Measurements from ENCODE around the gene PCGF1. TPM values are rescaled to one million over a fixed set of nuclear protein-coding genes. Genes with fewer than 3 reads are reported as not detected.

PCGF1 gene
- total and polyA plus RNA-seq, 2 of the 13 experiments (the other 11 are each of a cell fraction or from before 2014, with no cell fraction given), result 20.4 to 22.6 TPM

- peak; percentile 49 for TF ChIP-seq UBTF (CRISPR knock-in tag; IDR thresholded peaks at IDR 0.05)
- TF ChIP-seq TOE1 (CRISPR knock-in tag; IDR thresholded peaks at IDR 0.05), result no peak
- no peak for TF ChIP-seq TP53 (CRISPR knock-in tag; conservative IDR thresholded peaks at IDR 0.05)
- TF ChIP-seq FOXM1 (CRISPR knock-in tag; IDR thresholded peaks at IDR 0.05), result no peak
- no peak for TF ChIP-seq ZNF33A (CRISPR knock-in tag; IDR thresholded peaks at IDR 0.05; ENCODE audit: borderline replicate concordance)
- TF ChIP-seq HOXD1 (CRISPR knock-in tag; IDR thresholded peaks at IDR 0.05), result 0 out of 2 replicates have a peak, but pooled peaks have one; percentile 55
- TF ChIP-seq YEATS2 (CRISPR knock-in tag; IDR thresholded peaks at IDR 0.05; ENCODE audit: borderline replicate concordance), result no peak
- TF ChIP-seq NR2F1 (CRISPR knock-in tag; IDR thresholded peaks at IDR 0.05), result peak in 1 of 2 experiments; percentile 45; a peak in 1 of 4 replicates
- no peak for TF ChIP-seq ZNF446 (CRISPR knock-in tag; IDR thresholded peaks at IDR 0.05)
- no peak for TF ChIP-seq SNAI1 (CRISPR knock-in tag; IDR thresholded peaks at IDR 0.05; ENCODE audit: borderline replicate concordance)
- no peak for TF ChIP-seq KLF9 (CRISPR knock-in tag; IDR thresholded peaks at IDR 0.05; ENCODE audit: low read depth)
- TF ChIP-seq ZNF616 (CRISPR knock-in tag; IDR thresholded peaks at IDR 0.05; ENCODE audit: low read depth), result no peak
- no peak for TF ChIP-seq DZIP1 (CRISPR knock-in tag; IDR thresholded peaks at IDR 0.05)
- TF ChIP-seq RBM39 (IDR thresholded peaks at IDR 0.05; ENCODE audit: low read depth, low read length, poor library complexity, severe bottlenecking), result no peak
- TF ChIP-seq DDIT3 (CRISPR knock-in tag; IDR thresholded peaks at IDR 0.05), result no peak
- TF ChIP-seq MXD3 (CRISPR knock-in tag; IDR thresholded peaks at IDR 0.05), result peak; percentile 73; the same call in 1 of the 2 replicates
- TF ChIP-seq BRD4 (CRISPR knock-in tag; IDR thresholded peaks at IDR 0.05), result 0 out of 2 replicates have a peak, but pooled peaks have one; percentile 62
- no peak for TF ChIP-seq ZSCAN9 (CRISPR knock-in tag; IDR thresholded peaks at IDR 0.05; ENCODE audit: borderline replicate concordance)
- no peak for TF ChIP-seq SKI (IDR thresholded peaks at IDR 0.05; ENCODE audit: partially characterized antibody)
- no peak for TF ChIP-seq ZNF652 (CRISPR knock-in tag; IDR thresholded peaks at IDR 0.05; ENCODE audit: borderline replicate concordance, low read depth)
- TF ChIP-seq RFXANK (CRISPR knock-in tag; IDR thresholded peaks at IDR 0.05), result no peak
- TF ChIP-seq ZNF280B (CRISPR knock-in tag; IDR thresholded peaks at IDR 0.05; ENCODE audit: borderline replicate concordance), result peak; percentile 18; the same call in 1 of the 2 replicates
Observed at GRCh38 chr2:74552914-74553811, 45.7 kb upstream of the PCGF1 start (continued).
